ENCODE results near the gene FIGNL2.

The FIGNL2 gene

GRCh38 chr12:51848326-51848727 lies at the start of gene FIGNL2:
TSS of gene FIGNL2 (minus strand) at chr12:51848718. CDS start at chr12:51822413, 26,305 bp downstream.
- Histone ChIP-seq H3K9me3 (ENCODE audit: control insufficient read depth in 1 of 2, low read length in 2 of 2) (no peaks in the 10 kb centered on the region), H3K27me3 (ENCODE audit: low read depth, low read length) (peaks cover 24% of the 10 kb centered on the region), H3K4me1 (ENCODE audit: control insufficient read depth in 1 of 2, insufficient read depth in 2 of 2, low read length in 2 of 2) (peaks cover 4 to 30% of the 10 kb centered on the region in 2 donors), H3K4me3 (ENCODE audit: low read depth in 1 of 2, low read length in 2 of 2) (peak within 1 kb of the TSS; percentile 16 to 74), H3K27ac (ENCODE audit: low read length) (no peak within 1 kb of the TSS), H3K36me3 (ENCODE audit: control insufficient read depth in 1 of 2, insufficient read depth in 2 of 2, low read length in 2 of 2) (no peaks in the 10 kb centered on the region)

GRCh38 chr12:51897181-51897580 lies 48.7 kb upstream of the FIGNL2 start:
- no peak overlapping the region for H3K27ac ChIP-seq (ENCODE audit: low read length)
- no peaks in the 10 kb centered on the region for H3K27me3 ChIP-seq (ENCODE audit: low read depth, low read length)

GRCh38 chr12:51896236-51896635 lies 47.7 kb upstream of the FIGNL2 start:
- Histone ChIP-seq H3K36me3 (ENCODE audit: control insufficient read depth in 1 of 2, insufficient read depth in 2 of 2, low read length in 2 of 2) (no peaks in the 10 kb centered on the region), H3K27me3 (ENCODE audit: low read depth, low read length) (no peaks in the 10 kb centered on the region), H3K9me3 (ENCODE audit: control insufficient read depth in 1 of 2, low read length in 2 of 2) (no peaks in the 10 kb centered on the region), H3K4me3 (ENCODE audit: low read depth in 1 of 2, low read length in 2 of 2) (no peak overlapping the region), H3K4me1 (ENCODE audit: control insufficient read depth in 1 of 2, insufficient read depth in 2 of 2, low read length in 2 of 2) (no peaks in the 10 kb centered on the region), H3K27ac (ENCODE audit: low read length) (no peak overlapping the region)

More at GRCh38 chr12:51897181-51897580, 48.7 kb upstream of the FIGNL2 start:
- Histone ChIP-seq H3K36me3 (ENCODE audit: control insufficient read depth in 1 of 2, insufficient read depth in 2 of 2, low read length in 2 of 2) (no peaks in the 10 kb centered on the region), H3K9me3 (ENCODE audit: control insufficient read depth in 1 of 2, low read length in 2 of 2) (no peaks in the 10 kb centered on the region), H3K4me3 (ENCODE audit: low read depth in 1 of 2, low read length in 2 of 2) (no peak overlapping the region), H3K4me1 (ENCODE audit: control insufficient read depth in 1 of 2, insufficient read depth in 2 of 2, low read length in 2 of 2) (no peaks in the 10 kb centered on the region)

- Histone ChIP-seq H3K4me3 (ENCODE audit: low read depth in 1 of 2, low read length in 2 of 2) (no peak overlapping the region), H3K27me3 (ENCODE audit: low read depth, low read length) (no peaks in the 10 kb centered on the region), H3K4me1 (ENCODE audit: control insufficient read depth in 1 of 2, insufficient read depth in 2 of 2, low read length in 2 of 2) (no peaks in the 10 kb centered on the region), H3K36me3 (ENCODE audit: control insufficient read depth in 1 of 2, insufficient read depth in 2 of 2, low read length in 2 of 2) (no peaks in the 10 kb centered on the region), H3K27ac (ENCODE audit: low read length) (no peak overlapping the region), H3K9me3 (ENCODE audit: control insufficient read depth in 1 of 2, low read length in 2 of 2) (no peaks in the 10 kb centered on the region)
Observed at GRCh38 chr12:51895378-51896135, 47.0 kb upstream of the FIGNL2 start.

GRCh38 chr12:51893786-51894185 lies 45.3 kb upstream of the FIGNL2 start:
- Histone ChIP-seq H3K27ac (ENCODE audit: low read length) (no peak overlapping the region), H3K4me1 (ENCODE audit: control insufficient read depth in 1 of 2, insufficient read depth in 2 of 2, low read length in 2 of 2) (no peaks in the 10 kb centered on the region), H3K27me3 (ENCODE audit: low read depth, low read length) (no peaks in the 10 kb centered on the region)

GRCh38 chr12:51891843-51892242 lies 43.3 kb upstream of the FIGNL2 start:
- Histone ChIP-seq H3K27me3 (ENCODE audit: low read depth, low read length) (no peaks in the 10 kb centered on the region), H3K4me1 (ENCODE audit: control insufficient read depth in 1 of 2, insufficient read depth in 2 of 2, low read length in 2 of 2) (no peaks in the 10 kb centered on the region), H3K27ac (ENCODE audit: low read length) (no peak overlapping the region), H3K36me3 (ENCODE audit: control insufficient read depth in 1 of 2, insufficient read depth in 2 of 2, low read length in 2 of 2) (no peaks in the 10 kb centered on the region), H3K9me3 (ENCODE audit: control insufficient read depth in 1 of 2, low read length in 2 of 2) (no peaks in the 10 kb centered on the region), H3K4me3 (ENCODE audit: low read depth in 1 of 2, low read length in 2 of 2) (no peak overlapping the region)

More at GRCh38 chr12:51893786-51894185, 45.3 kb upstream of the FIGNL2 start:
- H3K36me3 ChIP-seq (ENCODE audit: control insufficient read depth in 1 of 2, insufficient read depth in 2 of 2, low read length in 2 of 2), result no peaks in the 10 kb centered on the region
- no peak overlapping the region for H3K4me3 ChIP-seq (ENCODE audit: low read depth in 1 of 2, low read length in 2 of 2)
- H3K9me3 ChIP-seq (ENCODE audit: control insufficient read depth in 1 of 2, low read length in 2 of 2), result no peaks in the 10 kb centered on the region

GRCh38 chr12:51890511-51891171 lies 42.1 kb upstream of the FIGNL2 start:
- H3K9me3 ChIP-seq (ENCODE audit: control insufficient read depth in 1 of 2, low read length in 2 of 2), result no peaks in the 10 kb centered on the region
- H3K4me1 ChIP-seq (ENCODE audit: control insufficient read depth in 1 of 2, insufficient read depth in 2 of 2, low read length in 2 of 2), result peaks cover 0 to 5% of the 10 kb centered on the region in 2 donors
- H3K27ac ChIP-seq (ENCODE audit: low read length), result no peak overlapping the region
- H3K27me3 ChIP-seq (ENCODE audit: low read depth, low read length), result no peaks in the 10 kb centered on the region
- H3K36me3 ChIP-seq (ENCODE audit: control insufficient read depth in 1 of 2, insufficient read depth in 2 of 2, low read length in 2 of 2), result no peaks in the 10 kb centered on the region
- H3K4me3 ChIP-seq (ENCODE audit: low read depth in 1 of 2, low read length in 2 of 2), result no peak overlapping the region

- Histone ChIP-seq H3K27ac (ENCODE audit: low read length) (no peak overlapping the region), H3K4me3 (ENCODE audit: low read depth in 1 of 2, low read length in 2 of 2) (no peak overlapping the region), H3K36me3 (ENCODE audit: control insufficient read depth in 1 of 2, insufficient read depth in 2 of 2, low read length in 2 of 2) (no peaks in the 10 kb centered on the region), H3K4me1 (ENCODE audit: control insufficient read depth in 1 of 2, insufficient read depth in 2 of 2, low read length in 2 of 2) (peaks cover 0 to 5% of the 10 kb centered on the region in 2 donors), H3K27me3 (ENCODE audit: low read depth, low read length) (no peaks in the 10 kb centered on the region), H3K9me3 (ENCODE audit: control insufficient read depth in 1 of 2, low read length in 2 of 2) (no peaks in the 10 kb centered on the region)
Observed at GRCh38 chr12:51890133-51890464, 41.6 kb upstream of the FIGNL2 start.

GRCh38 chr12:51889216-51890132 lies 41.0 kb upstream of the FIGNL2 start:
- no peak overlapping the region for H3K4me3 ChIP-seq (ENCODE audit: low read depth in 1 of 2, low read length in 2 of 2)
- no peak overlapping the region for H3K27ac ChIP-seq (ENCODE audit: low read length)
- H3K4me1 ChIP-seq (ENCODE audit: control insufficient read depth in 1 of 2, insufficient read depth in 2 of 2, low read length in 2 of 2), result peaks cover 0 to 5% of the 10 kb centered on the region in 2 donors
- no peaks in the 10 kb centered on the region for H3K9me3 ChIP-seq (ENCODE audit: control insufficient read depth in 1 of 2, low read length in 2 of 2)
- H3K27me3 ChIP-seq (ENCODE audit: low read depth, low read length), result no peaks in the 10 kb centered on the region
- H3K36me3 ChIP-seq (ENCODE audit: control insufficient read depth in 1 of 2, insufficient read depth in 2 of 2, low read length in 2 of 2), result no peaks in the 10 kb centered on the region

- no peak overlapping the region for H3K4me3 ChIP-seq (ENCODE audit: low read depth in 1 of 2, low read length in 2 of 2)
- no peaks in the 10 kb centered on the region for H3K27me3 ChIP-seq (ENCODE audit: low read depth, low read length)
- H3K27ac ChIP-seq (ENCODE audit: low read length), result no peak overlapping the region
- H3K36me3 ChIP-seq (ENCODE audit: control insufficient read depth in 1 of 2, insufficient read depth in 2 of 2, low read length in 2 of 2), result no peaks in the 10 kb centered on the region
- peaks cover 0 to 5% of the 10 kb centered on the region in 2 donors for H3K4me1 ChIP-seq (ENCODE audit: control insufficient read depth in 1 of 2, insufficient read depth in 2 of 2, low read length in 2 of 2)
- H3K9me3 ChIP-seq (ENCODE audit: control insufficient read depth in 1 of 2, low read length in 2 of 2), result no peaks in the 10 kb centered on the region
Observed at GRCh38 chr12:51888316-51889215, 40.0 kb upstream of the FIGNL2 start.

Measured in muscle layer of duodenum (tissue), 2 donors.